ENCODE data around the gene FUT1. TPM values are rescaled to one million over a fixed set of nuclear protein-coding genes. Genes with fewer than 3 reads are reported as not detected.

FUT1 gene
- polyA plus RNA-seq, 1 donor (not counting 4 experiments of a cell fraction or from before 2014, with no cell fraction given): 3.7 TPM

DNA sequence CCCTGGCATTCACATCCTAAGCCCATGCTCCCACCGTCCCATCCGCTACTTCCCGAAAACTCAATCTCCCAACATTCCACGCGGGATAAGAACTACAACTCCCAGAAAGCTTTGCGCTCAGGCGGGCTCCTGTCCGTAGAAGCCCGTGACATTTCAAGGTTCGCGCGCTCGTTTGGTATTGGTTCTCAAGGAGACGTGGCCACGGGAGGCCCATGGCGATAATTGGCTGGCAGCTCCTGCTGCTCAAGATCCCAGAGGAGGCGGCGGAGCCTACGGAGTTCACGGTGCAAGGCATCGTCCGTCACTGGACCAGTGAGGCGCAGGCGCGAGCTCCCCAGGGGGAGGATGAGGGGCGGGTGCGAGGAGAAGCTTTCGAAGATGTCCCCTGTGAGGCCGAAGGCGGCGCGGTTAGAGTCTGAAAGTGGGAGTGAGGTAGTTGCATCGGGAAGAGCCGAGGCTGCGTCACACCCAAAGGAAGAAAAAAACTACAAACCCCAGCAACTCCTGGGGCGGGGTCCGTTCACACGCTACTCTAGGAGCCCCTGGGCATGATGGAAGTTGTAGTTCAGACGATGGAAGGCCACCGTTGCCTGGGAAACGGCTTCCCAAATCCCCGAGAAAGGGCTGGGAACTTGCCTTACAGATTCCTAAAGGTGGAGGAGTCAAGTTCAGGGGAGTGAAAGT lies 31.7 kb downstream of the FUT1 start:
- Histone ChIP-seq H3K36me3 (ENCODE audit: control insufficient read depth in 2 of 2, extremely low read depth in 1 of 2, insufficient read depth in 2 of 2, low read length in 2 of 2) (no peaks in the 10 kb centered on the region), H3K9me3 (ENCODE audit: control insufficient read depth, low read depth, low read length) (no peaks in the 10 kb centered on the region), H3K79me2 (ENCODE audit: control insufficient read depth, insufficient read depth, low read length) (no peaks in the 10 kb centered on the region), H3K9me1 (ENCODE audit: control insufficient read depth, extremely low read depth, insufficient read depth, low read length) (no peaks in the 10 kb centered on the region), H4K20me1 (ENCODE audit: control insufficient read depth, extremely low read depth, insufficient read depth, low read length) (no peaks in the 10 kb centered on the region), H3K4me2 (ENCODE audit: control insufficient read depth, extremely low read depth, insufficient read depth, low read depth, low read length) (peak overlapping the region; percentile 90), H2AFZ (ENCODE audit: control insufficient read depth, low read length) (peak overlapping the region; percentile 96), H3K4me1 (ENCODE audit: control insufficient read depth, extremely low read depth, insufficient read depth, low read length) (peaks cover 20% of the 10 kb centered on the region), H3K27me3 (ENCODE audit: control insufficient read depth, extremely low read depth, insufficient read depth, low read length) (no peaks in the 10 kb centered on the region), H3K4me3 (ENCODE audit: control insufficient read depth in 2 of 3, extremely low read depth in 1 of 3, insufficient read depth in 2 of 3, low read depth in 1 of 3, low read length in 3 of 3) (peak overlapping the region; percentile 47 to 84 (median 81)), H3K9ac (ENCODE audit: control insufficient read depth, extremely low read depth, insufficient read depth, low read length) (peak overlapping the region; percentile 74), H3K27ac (ENCODE audit: control insufficient read depth, insufficient read depth, low read length) (peak overlapping the region; percentile 63)
- FAIRE-seq (peak; percentile 95), DNase-seq (ENCODE audit: low read depth, low spot score) (no peak)
- TF ChIP-seq, protein P1, sequence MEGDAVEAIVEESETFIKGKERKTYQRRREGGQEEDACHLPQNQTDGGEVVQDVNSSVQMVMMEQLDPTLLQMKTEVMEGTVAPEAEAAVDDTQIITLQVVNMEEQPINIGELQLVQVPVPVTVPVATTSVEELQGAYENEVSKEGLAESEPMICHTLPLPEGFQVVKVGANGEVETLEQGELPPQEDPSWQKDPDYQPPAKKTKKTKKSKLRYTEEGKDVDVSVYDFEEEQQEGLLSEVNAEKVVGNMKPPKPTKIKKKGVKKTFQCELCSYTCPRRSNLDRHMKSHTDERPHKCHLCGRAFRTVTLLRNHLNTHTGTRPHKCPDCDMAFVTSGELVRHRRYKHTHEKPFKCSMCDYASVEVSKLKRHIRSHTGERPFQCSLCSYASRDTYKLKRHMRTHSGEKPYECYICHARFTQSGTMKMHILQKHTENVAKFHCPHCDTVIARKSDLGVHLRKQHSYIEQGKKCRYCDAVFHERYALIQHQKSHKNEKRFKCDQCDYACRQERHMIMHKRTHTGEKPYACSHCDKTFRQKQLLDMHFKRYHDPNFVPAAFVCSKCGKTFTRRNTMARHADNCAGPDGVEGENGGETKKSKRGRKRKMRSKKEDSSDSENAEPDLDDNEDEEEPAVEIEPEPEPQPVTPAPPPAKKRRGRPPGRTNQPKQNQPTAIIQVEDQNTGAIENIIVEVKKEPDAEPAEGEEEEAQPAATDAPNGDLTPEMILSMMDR (optimal IDR thresholded peaks at IDR 0.05 in 1 of 3, IDR thresholded peaks at IDR 0.05 in 1 of 3, conservative IDR thresholded peaks at IDR 0.05 in 1 of 3; ENCODE audit: extremely low read depth in 1 of 3, insufficient read depth in 2 of 3, low read length in 3 of 3): no peak
- dilution Hi-C loops (cut with MboI; ENCODE audit: extremely low pct_ligation_motif_present, low sequenced_read_pairs): no loop called here

DNA sequence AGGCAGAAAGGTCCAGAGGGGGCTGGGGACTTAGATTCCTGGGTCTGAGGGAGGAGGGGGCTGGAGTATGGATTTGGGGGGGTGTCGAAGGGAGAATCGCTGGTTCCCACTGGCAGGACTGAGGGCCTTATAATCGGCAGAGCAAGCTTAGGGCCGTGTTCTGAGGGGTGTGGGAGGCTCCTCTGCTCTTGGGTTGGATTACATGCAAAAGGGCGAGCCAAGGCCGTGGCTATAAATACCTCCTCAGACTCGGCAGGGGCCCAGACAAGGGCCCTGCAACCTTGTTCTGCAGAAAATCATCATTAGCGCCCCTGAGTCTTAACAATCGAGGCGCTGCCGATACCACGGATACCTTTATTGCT lies 32.2 kb downstream of the FUT1 start:
- peaks cover 22% of the 10 kb centered on the region for H3K4me1 ChIP-seq (ENCODE audit: control insufficient read depth, extremely low read depth, insufficient read depth, low read length)
- no peaks in the 10 kb centered on the region for H3K9me1 ChIP-seq (ENCODE audit: control insufficient read depth, extremely low read depth, insufficient read depth, low read length)
- no peak for DNase-seq (ENCODE audit: low read depth, low spot score)
- no peak overlapping the region for H3K9ac ChIP-seq (ENCODE audit: control insufficient read depth, extremely low read depth, insufficient read depth, low read length)
- TF ChIP-seq, protein P1 (optimal IDR thresholded peaks at IDR 0.05 in 1 of 3, IDR thresholded peaks at IDR 0.05 in 1 of 3, conservative IDR thresholded peaks at IDR 0.05 in 1 of 3; ENCODE audit: extremely low read depth in 1 of 3, insufficient read depth in 2 of 3, low read length in 3 of 3): no peak
- peak overlapping the region; percentile 90 for H3K4me2 ChIP-seq (ENCODE audit: control insufficient read depth, extremely low read depth, insufficient read depth, low read depth, low read length)
- H3K27ac ChIP-seq (ENCODE audit: control insufficient read depth, insufficient read depth, low read length): no peak overlapping the region
- no peak for FAIRE-seq
- peak overlapping the region; percentile 38 for H2AFZ ChIP-seq (ENCODE audit: control insufficient read depth, low read length)
- H3K27me3 ChIP-seq (ENCODE audit: control insufficient read depth, extremely low read depth, insufficient read depth, low read length): no peaks in the 10 kb centered on the region
- no peaks in the 10 kb centered on the region for H3K79me2 ChIP-seq (ENCODE audit: control insufficient read depth, insufficient read depth, low read length)
- H3K36me3 ChIP-seq (ENCODE audit: control insufficient read depth in 2 of 2, extremely low read depth in 1 of 2, insufficient read depth in 2 of 2, low read length in 2 of 2): no peaks in the 10 kb centered on the region
- dilution Hi-C loops (cut with MboI; ENCODE audit: extremely low pct_ligation_motif_present, low sequenced_read_pairs): no loop called here
- H3K9me3 ChIP-seq (ENCODE audit: control insufficient read depth, low read depth, low read length): no peaks in the 10 kb centered on the region
- no peaks in the 10 kb centered on the region for H4K20me1 ChIP-seq (ENCODE audit: control insufficient read depth, extremely low read depth, insufficient read depth, low read length)
- H3K4me3 ChIP-seq (ENCODE audit: control insufficient read depth in 2 of 3, extremely low read depth in 1 of 3, insufficient read depth in 2 of 3, low read depth in 1 of 3, low read length in 3 of 3): peak overlapping the region in 1 of 3 experiments; percentile 81
